Measurements from ENCODE around the gene TAF12.
"Not testable (repeated sequence)": the region's sequence is repeated elsewhere in the genome, so short reads cannot be mapped to it uniquely, and the experiment has no call there.

Gene TAF12

DNA sequence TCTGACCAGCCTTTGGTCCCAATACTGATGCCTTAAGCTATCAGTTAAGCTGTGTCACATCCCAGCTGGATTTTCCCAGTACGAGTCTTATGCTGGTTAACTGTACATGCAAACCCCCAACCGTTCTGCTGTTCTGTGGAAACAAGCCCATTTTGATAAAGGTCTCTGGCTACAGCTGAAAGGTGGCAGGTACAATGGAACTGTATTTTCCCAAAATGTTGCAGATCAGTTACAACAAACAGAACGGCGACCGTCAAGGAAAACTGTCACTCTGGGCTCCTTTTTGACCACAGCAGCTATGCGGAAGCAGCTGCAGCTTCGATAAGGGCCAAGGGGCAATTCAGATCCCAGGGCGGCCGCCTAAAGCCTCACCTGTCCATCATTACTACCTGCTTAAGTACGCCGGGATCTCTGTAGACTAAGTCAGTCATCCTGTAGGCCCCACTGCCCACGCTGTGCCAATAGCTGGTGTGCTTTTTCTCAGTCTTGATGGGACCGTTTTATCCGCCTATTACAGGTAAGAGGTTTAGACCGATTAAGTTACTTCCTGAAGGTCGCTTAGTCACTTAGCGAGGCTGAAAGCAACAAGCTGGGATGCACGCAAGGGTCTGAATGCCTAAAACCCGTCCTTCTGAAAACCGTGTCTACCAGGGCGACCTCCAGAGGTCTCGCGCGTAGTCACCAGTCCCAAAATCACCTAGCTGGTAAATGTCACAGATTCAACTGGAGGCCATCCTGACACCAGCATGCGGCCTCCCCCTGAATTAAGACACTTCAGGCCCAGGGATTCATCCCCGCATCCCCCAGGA is 61.9 kb downstream of the TAF12 start:
- peak; percentile 67 for DNase-seq

GRCh38 chr1:28579401-28579800 is 63.5 kb downstream of the TAF12 start:
- DNase-seq: no peak

DNA sequence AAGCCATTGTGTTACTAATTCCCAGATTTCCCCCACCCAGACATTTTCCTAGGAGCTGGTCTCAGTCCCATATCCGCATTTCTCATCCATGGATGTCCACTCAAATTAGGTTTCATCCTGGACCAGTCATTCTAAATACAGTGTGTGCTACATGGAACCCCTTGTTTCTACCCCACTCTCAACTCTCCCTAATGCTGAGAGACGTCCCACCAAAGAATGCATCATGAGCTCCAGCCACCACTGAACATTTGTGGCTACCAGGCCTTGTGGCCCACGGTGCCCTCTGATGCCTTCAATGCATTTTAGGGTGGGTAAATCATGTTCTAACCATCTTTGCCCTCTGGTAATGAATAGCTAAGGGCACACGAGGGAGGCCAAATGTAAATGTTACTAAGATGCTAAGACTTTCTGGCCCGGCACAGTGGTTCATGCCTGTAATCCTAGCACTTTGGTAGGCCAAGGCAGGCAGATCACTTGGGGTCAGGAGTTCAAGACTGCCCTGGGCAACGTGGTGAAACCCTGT is 64.1 kb downstream of the TAF12 start:
- no peak for DNase-seq

DNA sequence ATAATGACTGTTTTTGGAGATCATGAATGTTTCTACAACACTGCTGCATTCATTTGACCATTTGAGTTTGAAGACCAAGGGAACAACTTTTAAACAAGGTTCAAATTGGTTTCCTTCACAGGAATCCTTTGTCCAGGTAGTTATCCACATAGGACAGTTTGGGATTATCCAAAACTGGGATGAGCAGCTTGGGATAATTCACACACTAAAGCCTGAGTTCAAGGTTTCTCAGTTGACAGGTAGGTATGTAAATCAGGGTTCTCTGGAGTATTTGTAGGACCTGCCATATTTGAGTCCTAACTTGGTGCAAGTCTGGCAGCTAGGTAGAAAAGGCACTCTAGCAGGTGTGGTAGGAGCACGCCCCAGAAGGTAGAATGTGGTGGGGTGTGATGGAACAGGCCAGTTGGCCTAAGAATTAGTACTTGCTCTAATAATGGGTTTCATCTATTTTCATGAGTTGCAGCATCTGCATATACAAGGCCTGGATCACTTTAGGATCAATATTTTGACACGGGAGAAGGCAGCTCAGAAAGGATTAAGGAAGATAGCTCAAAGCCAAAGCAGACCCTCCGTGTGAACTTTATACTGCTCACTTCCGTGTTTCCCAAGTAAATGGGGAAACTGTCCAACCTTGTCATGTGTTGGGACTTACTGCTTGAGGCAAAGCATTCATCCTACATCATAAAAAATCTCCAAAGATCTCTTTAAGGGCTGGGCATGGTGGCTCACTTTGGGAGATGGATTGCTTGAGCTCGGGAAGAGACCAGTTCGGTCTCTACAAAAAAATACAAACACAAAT is 64.9 kb downstream of the TAF12 start:
- DNase-seq: no peak

DNA sequence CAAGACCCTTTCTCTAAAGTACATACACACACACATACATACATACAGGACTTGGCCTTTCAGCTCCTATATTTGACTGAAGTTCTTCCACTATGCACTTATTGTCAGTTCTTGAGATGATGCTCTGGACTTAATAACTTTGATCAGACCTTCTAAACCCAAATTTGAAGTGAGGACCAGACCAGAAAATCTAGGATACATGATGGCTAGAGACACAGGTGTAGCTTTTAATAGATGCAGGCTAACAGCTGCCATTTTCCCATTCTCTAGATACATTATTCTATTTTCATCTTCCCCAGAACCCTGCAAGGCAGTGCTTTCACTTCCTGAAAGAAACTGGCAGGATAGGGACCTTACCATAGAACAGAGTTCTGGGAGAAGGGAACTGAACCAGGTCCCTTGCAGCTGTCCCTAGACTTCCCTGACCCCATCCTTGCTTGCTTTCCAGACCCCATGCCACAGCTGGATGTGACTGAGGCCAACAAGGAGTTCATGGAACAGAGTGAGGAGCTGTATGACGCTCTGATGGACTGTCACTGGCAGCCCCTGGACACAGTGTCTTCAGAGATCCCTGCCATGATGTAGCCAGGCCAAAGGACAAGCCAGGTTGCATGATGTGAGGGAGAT is 65.7 kb downstream of the TAF12 start:
- DNase-seq: no peak

DNA sequence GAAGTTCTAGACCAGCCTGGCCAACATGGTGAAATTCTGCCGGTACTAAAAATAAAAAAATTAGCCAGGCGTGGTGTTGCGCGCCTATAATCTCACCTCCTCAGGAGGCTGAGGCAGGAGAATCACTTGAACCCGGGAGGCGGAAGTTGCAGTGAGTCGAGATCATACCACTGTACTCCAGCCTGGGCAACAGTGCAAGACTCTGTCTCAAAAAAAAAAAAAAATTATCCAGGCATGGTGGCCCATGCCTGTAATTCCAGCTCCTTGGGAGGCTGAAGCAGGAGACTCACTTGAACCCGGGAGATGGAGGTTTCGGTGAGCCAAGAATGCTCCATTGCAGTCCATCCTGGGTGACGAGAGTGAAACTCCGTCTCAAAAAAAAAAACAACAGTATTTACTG is 69.3 kb downstream of the TAF12 start:
- no peak for DNase-seq

DNA sequence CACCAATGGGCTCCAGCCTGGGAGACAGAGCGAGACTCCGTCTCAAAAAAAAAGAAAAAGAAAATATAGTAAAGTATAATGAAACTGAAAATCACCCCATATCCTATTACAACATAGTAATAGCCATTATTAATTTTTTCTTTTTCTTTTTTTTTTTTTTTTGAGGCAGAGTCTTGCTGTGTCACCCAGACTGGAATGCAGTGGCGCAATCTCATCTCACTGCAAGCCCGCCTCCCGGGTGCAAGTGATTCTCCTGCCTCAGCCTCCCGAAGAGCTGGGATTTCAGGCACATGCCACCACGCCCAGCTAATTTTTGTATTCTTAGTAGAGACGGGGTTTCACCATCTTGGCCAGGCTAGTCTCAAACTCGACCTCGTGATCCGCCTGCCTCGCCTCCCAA is 70.0 kb downstream of the TAF12 start:
- not testable (repeated sequence) for DNase-seq

DNA sequence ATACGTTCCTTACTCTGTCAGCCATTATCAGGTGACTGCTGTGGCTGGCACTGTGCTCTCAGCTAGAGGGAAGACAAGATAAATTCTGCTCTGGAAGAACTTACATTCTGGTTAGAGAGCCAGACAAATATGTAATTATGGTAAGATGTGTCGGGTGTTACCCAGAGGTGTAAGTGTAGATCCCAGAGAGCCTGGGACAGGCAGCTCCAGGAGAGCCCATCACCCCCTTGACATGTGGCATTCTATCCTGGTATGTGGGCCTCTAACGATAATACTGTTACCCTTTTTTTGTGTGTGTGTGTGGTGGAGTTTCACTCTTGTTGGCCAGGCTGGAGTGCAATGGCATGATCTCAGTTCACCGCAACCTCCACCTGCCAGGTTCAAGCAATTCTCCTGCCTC is 71.0 kb downstream of the TAF12 start:
- no peak for DNase-seq

GRCh38 chr1:28566931-28567330 is 75.9 kb downstream of the TAF12 start:
- no peak for DNase-seq

- DNase-seq: no peak
These were observed 77.1 kb downstream of the TAF12 start for GRCh38 chr1:28565726-28566125.

GRCh38 chr1:28565040-28565439 is 77.8 kb downstream of the TAF12 start:
- no peak for DNase-seq

GRCh38 chr1:28564310-28564709 is 78.6 kb downstream of the TAF12 start:
- DNase-seq: no peak

- no peak for DNase-seq
These were observed 82.0 kb downstream of the TAF12 start for GRCh38 chr1:28560886-28561285.
